HUES64 (cell line): ENCODE results near the gene EPB41L4A.
A peak's percentile ranks its signal among the peaks of the same experiment; 100 is the strongest.

Experiments used
- H3K27ac ChIP-seq: 2 replicates; pipeline ENCODE4 v1.7.0; 2013; ENCODE audit warnings: low read depth, low read length, inconsistent platforms
- H3K27me3 ChIP-seq: 2 replicates; pipeline ENCODE4 v1.6.1; 2013; ENCODE audit warnings: mild to moderate bottlenecking, low read length; ENCODE audit not compliant: insufficient read depth
- H3K36me3 ChIP-seq: 2 replicates; pipeline ENCODE4 v1.6.1; 2013; ENCODE audit warnings: mild to moderate bottlenecking, low read length; ENCODE audit not compliant: insufficient read depth
- H3K4me1 ChIP-seq: 2 replicates; pipeline ENCODE4 v1.6.1; 2013; ENCODE audit warnings: mild to moderate bottlenecking, low read length, moderate library complexity; ENCODE audit not compliant: insufficient read depth
- H3K4me3 ChIP-seq: 2 replicates; pipeline ENCODE4 v1.5.1; 2013; ENCODE audit warnings: mild to moderate bottlenecking, low read length, moderate library complexity
- H3K9ac ChIP-seq: 2 replicates; pipeline ENCODE4 v1.6.1; 2013; ENCODE audit warnings: mild to moderate bottlenecking, low read depth, low read length
- H3K9me3 ChIP-seq: 2 replicates; pipeline ENCODE4 v1.6.1; 2013; ENCODE audit warnings: low read depth, low read length; ENCODE audit not compliant: insufficient read depth
- WGBS: fragments of 150-250, 120-280 bp; methylation state at CpG from one replicate; pipeline ENCODE4 v1.1.7; 2013; ENCODE audit warnings: missing lambda C conversion rate; 5-methylcytosine and 5-hydroxymethylcytosine counted together

The EPB41L4A gene

DNA sequence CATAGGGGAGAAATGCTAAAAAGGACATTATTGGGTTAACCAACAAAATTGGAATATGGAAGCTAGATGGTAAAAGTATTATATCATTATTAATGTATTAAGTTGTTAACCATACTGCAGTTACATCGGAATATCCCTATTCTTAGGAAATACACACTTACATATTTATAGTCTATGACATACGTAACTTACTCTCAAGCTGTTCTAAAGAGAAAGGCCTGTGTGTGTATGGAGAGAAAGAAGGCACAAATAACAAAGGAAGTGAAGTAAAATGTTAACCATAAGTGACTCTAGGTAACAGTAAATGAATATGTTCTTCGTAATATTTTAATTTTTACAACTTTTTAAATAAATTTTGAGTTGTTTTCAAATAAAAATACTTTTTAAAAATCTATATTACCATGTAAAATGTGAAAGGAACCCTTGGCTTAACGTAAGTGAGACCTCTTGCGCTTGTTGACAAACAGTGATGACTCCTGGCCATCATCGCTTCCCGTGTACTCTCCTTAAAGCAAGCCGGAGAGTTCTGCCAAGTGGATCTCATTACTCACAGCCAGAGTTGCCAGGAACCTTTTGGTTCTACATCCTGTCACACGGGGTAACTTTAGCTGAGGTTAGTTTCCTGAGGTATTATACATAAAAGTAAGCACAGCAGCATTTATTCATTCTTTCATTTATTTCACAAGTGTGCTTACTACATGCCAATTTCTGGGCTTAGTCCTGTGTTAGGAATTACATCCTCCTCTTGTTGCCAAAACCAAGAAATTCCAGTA, 165.4 kb downstream of the EPB41L4A start:
- Histone ChIP-seq H3K4me3 (no peak overlapping the region), H3K4me1 (peaks cover 6% of the 10 kb centered on the region), H3K36me3 (no peaks in the 10 kb centered on the region), H3K27ac (no peak overlapping the region), H3K9ac (no peak overlapping the region), H3K9me3 (no peaks in the 10 kb centered on the region), H3K27me3 (no peaks in the 10 kb centered on the region)
- 79% methylated on average over 7 of the region's 9 CpGs for WGBS

- no peaks in the 10 kb centered on the region for H3K9me3 ChIP-seq
- peaks cover 13% of the 10 kb centered on the region for H3K4me1 ChIP-seq
- H3K27ac ChIP-seq = no peak overlapping the region
- no peaks in the 10 kb centered on the region for H3K36me3 ChIP-seq
- H3K9ac ChIP-seq = no peak overlapping the region
- H3K27me3 ChIP-seq = no peaks in the 10 kb centered on the region
- H3K4me3 ChIP-seq = no peak overlapping the region
- WGBS = 90% methylated on average over 2 of the region's 2 CpGs
Observed at GRCh38 chr5:112250551-112250950, 168.5 kb downstream of the EPB41L4A start.

DNA sequence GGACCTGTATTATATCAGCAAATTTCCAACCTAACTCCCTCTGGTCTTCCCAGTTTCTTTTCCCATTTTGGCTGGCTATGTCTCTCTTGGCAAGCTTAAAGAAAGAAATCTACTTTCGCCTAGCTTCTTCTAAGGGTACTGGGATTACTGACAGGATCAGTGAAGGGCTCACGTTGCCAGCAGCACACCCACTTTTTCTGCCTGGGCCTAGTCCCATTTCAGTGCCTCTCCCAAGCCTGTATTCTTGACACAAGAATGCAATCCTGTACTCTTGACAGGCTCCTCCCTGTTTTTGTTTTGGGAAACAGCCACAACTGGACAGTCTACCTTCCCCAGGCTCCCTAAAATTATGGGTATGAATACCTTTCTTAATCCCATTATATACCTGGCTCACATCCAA, 170.5 kb downstream of the EPB41L4A start:
- Histone ChIP-seq H3K36me3 (no peaks in the 10 kb centered on the region), H3K9ac (no peak overlapping the region), H3K4me1 (peaks cover 13% of the 10 kb centered on the region), H3K27ac (no peak overlapping the region), H3K4me3 (no peak overlapping the region), H3K27me3 (no peaks in the 10 kb centered on the region), H3K9me3 (no peaks in the 10 kb centered on the region)
- WGBS = 90% methylated on average over 2 of the region's 2 CpGs

DNA sequence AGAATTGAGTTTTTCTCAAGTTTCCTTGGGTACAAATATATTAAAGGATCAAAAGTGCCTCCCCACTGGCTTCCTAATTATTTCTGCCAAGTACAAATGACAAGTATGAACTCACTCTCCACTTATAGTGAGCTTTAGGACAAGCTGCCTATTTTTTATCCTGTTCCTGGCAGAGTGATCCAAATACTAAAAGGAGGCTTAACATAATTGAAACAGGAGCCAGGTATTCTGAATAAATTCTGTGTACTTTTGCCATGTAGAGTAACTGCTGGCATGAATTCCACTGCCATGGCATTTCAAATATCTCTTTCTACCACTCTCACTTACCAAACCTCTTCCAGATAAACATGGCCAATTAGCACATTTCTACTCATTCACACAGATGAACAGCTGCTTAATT, 171.1 kb downstream of the EPB41L4A start:
- H3K9ac ChIP-seq = no peak overlapping the region
- H3K27me3 ChIP-seq = no peaks in the 10 kb centered on the region
- H3K4me1 ChIP-seq = peaks cover 13% of the 10 kb centered on the region
- H3K27ac ChIP-seq = no peak overlapping the region
- H3K4me3 ChIP-seq = no peak overlapping the region
- H3K9me3 ChIP-seq = no peaks in the 10 kb centered on the region
- no peaks in the 10 kb centered on the region for H3K36me3 ChIP-seq

DNA sequence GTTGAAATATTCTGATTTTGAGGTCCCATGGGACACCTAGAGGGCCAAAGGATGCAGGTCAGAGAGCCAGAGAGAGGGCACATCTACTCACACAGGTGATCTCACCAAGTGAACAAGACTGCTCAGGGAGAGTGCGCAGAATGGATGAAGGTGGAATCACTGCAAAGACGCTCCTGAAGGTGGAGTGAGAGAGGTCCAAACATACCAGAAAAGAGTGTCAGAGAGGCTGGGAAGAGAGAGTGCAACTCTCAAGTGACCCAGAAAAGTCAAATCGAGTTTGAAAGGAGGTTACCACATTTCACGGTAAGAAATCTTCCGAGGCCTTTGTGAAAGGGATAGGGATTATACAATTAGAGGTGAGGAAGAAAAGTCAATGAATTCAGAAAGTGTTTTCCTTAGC, 173.4 kb downstream of the EPB41L4A start:
- Histone ChIP-seq H3K4me1 (peaks cover 13% of the 10 kb centered on the region), H3K36me3 (no peaks in the 10 kb centered on the region), H3K27me3 (no peaks in the 10 kb centered on the region), H3K9me3 (no peaks in the 10 kb centered on the region), H3K9ac (no peak overlapping the region), H3K4me3 (no peak overlapping the region), H3K27ac (no peak overlapping the region)
- WGBS = 73% methylated on average over 5 of the region's 5 CpGs

GRCh38 chr5:112239996-112240395, 179.1 kb downstream of the EPB41L4A start:
- Histone ChIP-seq H3K9ac (no peak overlapping the region), H3K36me3 (no peaks in the 10 kb centered on the region), H3K4me1 (peaks cover 14% of the 10 kb centered on the region), H3K27me3 (no peaks in the 10 kb centered on the region), H3K9me3 (no peaks in the 10 kb centered on the region), H3K4me3 (no peak overlapping the region), H3K27ac (no peak overlapping the region)
- 78% methylated on average over 3 of the region's 3 CpGs for WGBS

- H3K9ac ChIP-seq = no peak overlapping the region
- H3K36me3 ChIP-seq = no peaks in the 10 kb centered on the region
- no peaks in the 10 kb centered on the region for H3K27me3 ChIP-seq
- H3K4me3 ChIP-seq = no peak overlapping the region
- H3K9me3 ChIP-seq = no peaks in the 10 kb centered on the region
- no peak overlapping the region for H3K27ac ChIP-seq
- peaks cover 21% of the 10 kb centered on the region for H3K4me1 ChIP-seq
Observed at GRCh38 chr5:112238473-112238872, 180.6 kb downstream of the EPB41L4A start.

DNA sequence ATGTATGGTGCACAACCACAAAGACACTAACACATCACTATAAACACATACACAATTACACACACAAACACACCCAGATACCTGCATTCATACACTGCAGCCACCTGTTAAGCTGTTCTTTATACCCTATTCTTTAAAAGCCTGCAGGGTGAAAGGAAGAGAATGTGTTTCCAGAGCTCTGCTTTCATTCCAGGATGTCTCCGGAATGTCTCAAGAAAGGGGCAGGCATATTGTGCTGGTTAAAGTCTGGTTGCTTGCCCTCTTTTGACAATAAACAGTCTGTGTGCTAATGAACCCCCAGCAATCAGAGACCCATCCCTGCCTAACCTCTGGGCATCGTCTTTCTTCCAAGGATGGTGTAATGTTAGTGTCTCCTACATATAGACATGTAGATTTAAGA, 181.6 kb downstream of the EPB41L4A start:
- Histone ChIP-seq H3K27me3 (no peaks in the 10 kb centered on the region), H3K9ac (no peak overlapping the region), H3K4me3 (no peak overlapping the region), H3K36me3 (no peaks in the 10 kb centered on the region), H3K9me3 (no peaks in the 10 kb centered on the region), H3K4me1 (peaks cover 21% of the 10 kb centered on the region), H3K27ac (no peak overlapping the region)
- WGBS = 61% methylated on average over 1 of the region's 2 CpGs

DNA sequence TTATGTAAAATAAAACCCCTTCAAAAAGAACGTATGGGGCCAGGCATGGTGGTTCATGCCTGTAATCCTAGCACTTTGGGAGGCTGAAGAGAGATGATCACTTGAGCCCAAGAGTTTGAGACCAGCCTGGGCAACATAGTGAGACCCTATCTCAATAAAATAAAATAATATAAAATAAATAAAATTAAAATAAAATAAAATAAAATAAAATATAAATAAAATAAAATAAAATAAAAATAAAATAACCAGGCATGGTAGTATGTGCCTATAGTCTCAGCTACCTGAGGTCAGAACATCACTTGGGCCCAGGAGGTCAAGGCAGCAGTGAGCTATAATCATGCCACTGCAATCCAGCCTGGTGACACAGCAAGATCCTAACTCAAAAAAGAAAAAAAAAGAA, 185.1 kb downstream of the EPB41L4A start:
- Histone ChIP-seq H3K27ac (no peak overlapping the region), H3K36me3 (no peaks in the 10 kb centered on the region), H3K9me3 (no peaks in the 10 kb centered on the region), H3K4me1 (peaks cover 22% of the 10 kb centered on the region), H3K27me3 (no peaks in the 10 kb centered on the region), H3K9ac (no peak overlapping the region), H3K4me3 (no peak overlapping the region)
- 100% methylated on average over 1 of the region's 1 CpG for WGBS

GRCh38 chr5:112232667-112233066, 186.4 kb downstream of the EPB41L4A start:
- H3K27ac ChIP-seq = no peak overlapping the region
- WGBS = no CpG with 5 or more reads among the region's 1 CpG

DNA sequence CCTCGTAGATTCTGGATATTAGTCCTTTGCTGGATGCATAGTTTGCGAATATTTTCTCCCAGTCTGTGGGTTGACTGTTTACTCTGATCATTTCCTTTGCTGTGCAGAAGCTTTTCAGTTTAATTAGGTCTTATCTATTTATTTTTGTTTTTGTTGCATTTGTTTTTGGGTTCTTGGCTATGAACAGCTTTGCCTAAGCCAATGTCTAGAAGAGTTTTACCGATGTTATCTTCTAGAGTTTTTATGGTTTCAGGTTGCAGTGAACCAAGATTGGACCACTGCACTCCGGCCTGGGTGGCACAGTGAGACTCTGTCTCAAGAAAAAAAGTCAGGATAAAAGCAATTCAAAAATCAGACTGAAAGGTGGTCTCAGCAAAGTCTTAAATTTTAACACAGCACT, 188.5 kb downstream of the EPB41L4A start:
- Histone ChIP-seq H3K27ac (no peak overlapping the region), H3K4me3 (no peak overlapping the region)
- 82% methylated on average over 4 of the region's 4 CpGs for WGBS

More at GRCh38 chr5:112232667-112233066, 186.4 kb downstream of the EPB41L4A start:
- H3K27me3 ChIP-seq = no peaks in the 10 kb centered on the region
- no peaks in the 10 kb centered on the region for H3K9me3 ChIP-seq
- H3K4me3 ChIP-seq = no peak overlapping the region
- no peaks in the 10 kb centered on the region for H3K36me3 ChIP-seq
- H3K9ac ChIP-seq = no peak overlapping the region
- H3K4me1 ChIP-seq = peaks cover 17% of the 10 kb centered on the region

DNA sequence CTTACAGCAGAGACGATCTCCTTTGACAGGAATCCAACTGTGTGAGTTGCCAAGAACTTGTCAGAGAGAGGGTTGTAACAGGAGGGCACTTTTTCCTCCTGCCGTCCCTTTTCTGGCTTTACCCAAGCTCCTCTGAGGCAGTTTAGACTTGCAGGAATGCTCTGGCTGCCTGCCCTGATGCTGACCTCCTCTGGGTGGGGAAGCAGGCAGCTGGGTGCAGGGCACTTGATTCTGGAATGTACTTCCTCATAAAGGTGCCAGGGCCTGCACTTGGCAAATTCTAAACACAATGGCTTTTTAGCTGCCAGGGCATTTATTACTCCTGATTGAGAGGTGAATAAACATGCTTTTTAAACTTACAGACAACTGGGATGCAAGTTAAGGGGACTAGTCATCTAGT, 190.4 kb downstream of the EPB41L4A start:
- H3K4me1 ChIP-seq = peaks cover 15% of the 10 kb centered on the region
- no peaks in the 10 kb centered on the region for H3K27me3 ChIP-seq
- H3K27ac ChIP-seq = peak overlapping the region; percentile 4; the same call in 1 of the 2 replicates
- H3K9ac ChIP-seq = no peak overlapping the region
- H3K4me3 ChIP-seq = no peak overlapping the region
- no peaks in the 10 kb centered on the region for H3K36me3 ChIP-seq
- H3K9me3 ChIP-seq = no peaks in the 10 kb centered on the region
- WGBS = 74% methylated on average over 2 of the region's 2 CpGs

More for the DNA sequence above, 188.5 kb downstream of the EPB41L4A start:
- Histone ChIP-seq H3K27me3 (no peaks in the 10 kb centered on the region), H3K36me3 (no peaks in the 10 kb centered on the region), H3K9ac (no peak overlapping the region), H3K4me1 (peaks cover 22% of the 10 kb centered on the region), H3K9me3 (no peaks in the 10 kb centered on the region)
